CD4-positive, CD25-positive, alpha-beta regulatory T cell (primary cell): ENCODE data around the gene MPV17L2. TPM values are rescaled to one million over a fixed set of nuclear protein-coding genes. Genes with fewer than 3 reads are reported as not detected.
"Not testable (repeated sequence)": the region's sequence is repeated elsewhere in the genome, so short reads cannot be mapped to it uniquely, and the experiment has no call there.

ENCODE experiments used
- ATAC-seq, 2 donors: fragments of 150-1000 bp; cut with Tn5 transposase; one replicate each; pipeline ENCODE4 v1.10.0; 2021; ENCODE audit warnings: low read depth in 2 of 2, moderate number of reproducible peaks in 2 of 2, moderate library complexity in 1 of 2
- DNase-seq, 3 donors: peaks; one replicate each; pipeline versions ENCODE4 v3.0.0 to v3.0.0-alpha.2; 2012 to 2022; ENCODE audit warnings: mixed read lengths in 1 of 3
- H3K27ac ChIP-seq: one replicate; pipeline ENCODE4 v1.7.0; 2013; ENCODE audit warnings: mild to moderate bottlenecking, low read length; ENCODE audit not compliant: insufficient read depth, poor library complexity, severe bottlenecking
- H3K27me3 ChIP-seq: one replicate; pipeline ENCODE4 v1.7.0; 2013; ENCODE audit warnings: low read length; ENCODE audit not compliant: control insufficient read depth, insufficient read depth
- H3K36me3 ChIP-seq: one replicate; pipeline ENCODE4 v1.7.0; 2013; ENCODE audit warnings: mild to moderate bottlenecking, low read length, moderate library complexity; ENCODE audit not compliant: control insufficient read depth, insufficient read depth
- H3K4me1 ChIP-seq: 2 replicates; pipeline ENCODE4 v1.7.0; 2013; ENCODE audit warnings: mild to moderate bottlenecking, low read length; ENCODE audit not compliant: insufficient read depth, control insufficient read depth, poor library complexity, severe bottlenecking
- H3K4me3 ChIP-seq: one replicate; pipeline ENCODE4 v1.7.0; 2013; ENCODE audit warnings: low read depth, mild to moderate bottlenecking, low read length, moderate library complexity
- H3K9me3 ChIP-seq, 2 experiments: 1 replicate in 1 of 2; 2 replicates in 1 of 2; pipeline ENCODE4 v1.7.0; 2013; ENCODE audit warnings: low read length in 2 of 2, mild to moderate bottlenecking in 1 of 2, moderate library complexity in 1 of 2; ENCODE audit not compliant: control insufficient read depth in 2 of 2
- H3K27ac Mint-ChIP-seq, 3 donors: one replicate each; pipeline ENCODE4 v1.8.0; 2020 to 2022; ENCODE audit warnings: mild to moderate bottlenecking in 3 of 3, mixed read lengths in 3 of 3, moderate library complexity in 2 of 3
- H3K27me3 Mint-ChIP-seq: one replicate; pipeline ENCODE4 v1.8.0; 2022; ENCODE audit warnings: mild to moderate bottlenecking, mixed read lengths
- H3K36me3 Mint-ChIP-seq: one replicate; pipeline ENCODE4 v1.8.0; 2020; ENCODE audit warnings: mixed read lengths
- H3K4me1 Mint-ChIP-seq, 4 donors: one replicate each; pipeline ENCODE4 v1.8.0; 2020 to 2022; ENCODE audit warnings: mixed read lengths in 4 of 4, mild to moderate bottlenecking in 1 of 4
- H3K4me3 Mint-ChIP-seq, 4 donors: one replicate each; pipeline ENCODE4 v1.8.0; 2020 to 2022; ENCODE audit warnings: mild to moderate bottlenecking in 4 of 4, mixed read lengths in 4 of 4, moderate library complexity in 3 of 4
- H3K9me3 Mint-ChIP-seq, 7 donors: one replicate each; pipeline ENCODE4 v1.8.0; 2020 to 2022; ENCODE audit warnings: mixed read lengths in 7 of 7, mild to moderate bottlenecking in 3 of 7, moderate library complexity in 2 of 7
- polyA plus RNA-seq, 4 donors: library from polyadenylated mRNA; unstranded; fragments of 300-500 nt; fragmentation: Illumina TruSeq; gene quantifications; one replicate each; pipeline ENCODE4 v1.2.3, GENCODE V29; 2021
- total RNA-seq: library from RNA; stranded (reverse); gene quantifications from one replicate; pipeline ENCODE4 v1.2.3, GENCODE V29; 2022

MPV17L2 gene
- total and polyA plus RNA-seq, 5 donors from 2014 or later = 5.5 to 20.8 (median 12.6) TPM

- Histone ChIP-seq H3K36me3 (no peaks in the 10 kb centered on the region), H3K27ac (no peak overlapping the region), H3K4me3 (no peak overlapping the region), H3K9me3 (no peaks in the 10 kb centered on the region), H3K4me1 (peaks cover 25% of the 10 kb centered on the region), H3K27me3 (no peaks in the 10 kb centered on the region)
- Mint-ChIP-seq H3K4me3 (peak overlapping the region in 1 of 4 donors; percentile 44), H3K9me3 (peaks cover 0 to 3% (median 0%) of the 10 kb centered on the region in 7 donors), H3K36me3 (peaks cover 3% of the 10 kb centered on the region), H3K4me1 (peaks cover 5 to 31% (median 12%) of the 10 kb centered on the region in 4 donors), H3K27ac (peak overlapping the region in 1 of 3 donors; percentile 60), H3K27me3 (peaks cover 6% of the 10 kb centered on the region)
- no peak for DNase-seq
- ATAC-seq = no peak
Observed at GRCh38 chr19:18156841-18157464, 36.1 kb upstream of the MPV17L2 start.

DNA sequence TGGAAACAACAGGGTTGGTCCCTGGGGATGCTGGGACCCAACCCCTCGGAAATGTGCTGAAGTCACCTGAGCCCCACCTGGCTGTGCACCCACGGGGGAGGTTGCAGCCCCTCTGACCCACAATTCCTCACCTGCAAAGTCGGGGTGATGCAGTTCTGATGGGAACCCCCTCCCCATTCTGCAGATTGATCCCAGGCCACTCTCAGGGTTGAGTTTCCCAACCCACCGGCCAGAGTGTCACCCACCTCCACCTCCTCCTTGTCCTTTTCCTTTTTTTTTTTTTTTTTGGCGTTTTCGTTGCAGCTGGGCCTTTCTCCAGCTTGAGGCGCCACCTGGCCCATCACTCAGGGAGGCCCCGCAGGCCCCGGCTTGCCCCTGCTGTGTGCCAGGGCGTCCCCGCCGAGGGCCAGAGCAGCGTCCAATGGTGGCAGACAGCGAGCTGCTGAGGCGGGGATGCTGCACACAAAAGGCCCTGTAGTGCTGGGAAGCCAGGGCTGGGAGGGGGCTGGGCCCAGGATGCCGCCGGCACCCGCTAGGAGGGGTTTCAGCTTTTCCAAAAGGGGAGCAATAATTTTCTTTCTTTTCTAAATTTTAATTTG, 35.5 kb upstream of the MPV17L2 start:
- DNase-seq = no peak
- H3K27ac ChIP-seq = no peak overlapping the region

GRCh38 chr19:18158467-18158866, 34.6 kb upstream of the MPV17L2 start:
- H3K4me3 Mint-ChIP-seq = peak overlapping the region in 1 of 4 donors; percentile 61
- peaks cover 0 to 3% (median 0%) of the 10 kb centered on the region in 7 donors for H3K9me3 Mint-ChIP-seq
- no peaks in the 10 kb centered on the region for H3K27me3 Mint-ChIP-seq
- Histone ChIP-seq H3K27ac (no peak overlapping the region), H3K4me1 (peaks cover 19% of the 10 kb centered on the region), H3K4me3 (no peak overlapping the region), H3K27me3 (no peaks in the 10 kb centered on the region), H3K9me3 (no peaks in the 10 kb centered on the region), H3K36me3 (peaks cover 8% of the 10 kb centered on the region)
- H3K36me3 Mint-ChIP-seq = peaks cover 3% of the 10 kb centered on the region
- no peak overlapping the region for H3K27ac Mint-ChIP-seq
- peaks cover 0 to 23% (median 7%) of the 10 kb centered on the region in 4 donors for H3K4me1 Mint-ChIP-seq
- DNase-seq = no peak
- no peak for ATAC-seq

More for the DNA sequence above, 35.5 kb upstream of the MPV17L2 start:
- Mint-ChIP-seq H3K27ac (no peak overlapping the region), H3K36me3 (peaks cover 3% of the 10 kb centered on the region), H3K9me3 (peaks cover 0 to 3% (median 0%) of the 10 kb centered on the region in 7 donors), H3K4me3 (no peak overlapping the region), H3K27me3 (peaks cover 4% of the 10 kb centered on the region), H3K4me1 (peaks cover 0 to 25% (median 8%) of the 10 kb centered on the region in 4 donors)
- H3K36me3 ChIP-seq = no peaks in the 10 kb centered on the region
- H3K4me1 ChIP-seq = peaks cover 23% of the 10 kb centered on the region
- no peaks in the 10 kb centered on the region for H3K9me3 ChIP-seq
- no peak for ATAC-seq
- no peak overlapping the region for H3K4me3 ChIP-seq
- no peaks in the 10 kb centered on the region for H3K27me3 ChIP-seq

- not testable (repeated sequence) for H3K36me3 ChIP-seq, H3K4me3 ChIP-seq, H3K9me3 ChIP-seq, DNase-seq, H3K36me3 Mint-ChIP-seq, H3K27me3 Mint-ChIP-seq, ATAC-seq, H3K27ac ChIP-seq, H3K27me3 ChIP-seq, H3K9me3 Mint-ChIP-seq
- peaks cover 13% of the 10 kb centered on the region for H3K4me1 ChIP-seq
- H3K4me3 Mint-ChIP-seq = peak overlapping the region in 1 of 4 donors; percentile 61
- peaks cover 0 to 18% (median 4%) of the 10 kb centered on the region in 4 donors for H3K4me1 Mint-ChIP-seq
- H3K27ac Mint-ChIP-seq = peak overlapping the region in 1 of 3 donors; percentile 5
Observed at GRCh38 chr19:18159059-18159616, 33.9 kb upstream of the MPV17L2 start.

GRCh38 chr19:18159810-18160209, 33.2 kb upstream of the MPV17L2 start:
- peak overlapping the region in 2 of 3 donors; percentile 51 to 82 for H3K27ac Mint-ChIP-seq
- DNase-seq (no peak), ATAC-seq (no peak)
- Histone ChIP-seq H3K9me3 (no peaks in the 10 kb centered on the region), H3K27ac (no peak overlapping the region), H3K27me3 (no peaks in the 10 kb centered on the region), H3K36me3 (peaks cover 9% of the 10 kb centered on the region), H3K4me3 (no peak overlapping the region), H3K4me1 (peaks cover 9% of the 10 kb centered on the region)
- peaks cover 0 to 3% (median 0%) of the 10 kb centered on the region in 7 donors for H3K9me3 Mint-ChIP-seq
- H3K27me3 Mint-ChIP-seq = no peaks in the 10 kb centered on the region
- peak overlapping the region in 2 of 4 donors; percentile 15 to 82 for H3K4me3 Mint-ChIP-seq
- peaks cover 0 to 13% (median 0%) of the 10 kb centered on the region in 4 donors for H3K4me1 Mint-ChIP-seq
- peaks cover 3% of the 10 kb centered on the region for H3K36me3 Mint-ChIP-seq

DNA sequence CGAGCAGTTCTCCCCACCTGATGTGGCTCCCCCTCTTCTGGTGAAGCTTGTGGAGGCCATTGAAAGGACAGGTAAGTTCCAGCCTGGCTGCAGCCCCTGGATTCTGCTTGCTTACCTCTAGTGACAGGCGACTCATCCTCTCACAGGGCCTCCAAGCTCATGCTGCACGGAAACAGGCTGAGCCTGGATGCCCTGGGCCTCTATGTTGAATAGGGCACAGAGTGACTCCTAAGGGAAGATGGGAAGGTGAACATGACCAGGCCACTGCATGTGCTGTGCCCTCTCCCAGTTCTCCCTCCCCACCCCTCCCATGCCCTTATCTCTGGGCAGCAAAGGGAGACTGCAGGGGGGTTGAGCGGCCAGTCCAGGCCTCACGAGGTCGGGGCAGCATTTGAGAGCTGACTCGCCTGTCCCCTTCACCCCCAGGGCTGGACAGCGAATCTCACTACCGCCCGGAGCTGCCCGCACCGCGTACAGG, 32.5 kb upstream of the MPV17L2 start:
- H3K27me3 Mint-ChIP-seq = no peaks in the 10 kb centered on the region
- H3K4me3 Mint-ChIP-seq = peak overlapping the region; percentile 64 to 82 (median 74)
- ATAC-seq (no peak), DNase-seq (no peak)
- H3K9me3 Mint-ChIP-seq = peaks cover 0 to 2% (median 0%) of the 10 kb centered on the region in 7 donors
- Histone ChIP-seq H3K27ac (peak overlapping the region; percentile 23), H3K4me3 (no peak overlapping the region), H3K9me3 (no peaks in the 10 kb centered on the region), H3K36me3 (peaks cover 9% of the 10 kb centered on the region), H3K4me1 (peaks cover 9% of the 10 kb centered on the region), H3K27me3 (no peaks in the 10 kb centered on the region)
- H3K4me1 Mint-ChIP-seq = peaks cover 0 to 13% (median 0%) of the 10 kb centered on the region in 4 donors
- H3K36me3 Mint-ChIP-seq = peaks cover 3% of the 10 kb centered on the region
- H3K27ac Mint-ChIP-seq = peak overlapping the region in 2 of 3 donors; percentile 51 to 82

DNA sequence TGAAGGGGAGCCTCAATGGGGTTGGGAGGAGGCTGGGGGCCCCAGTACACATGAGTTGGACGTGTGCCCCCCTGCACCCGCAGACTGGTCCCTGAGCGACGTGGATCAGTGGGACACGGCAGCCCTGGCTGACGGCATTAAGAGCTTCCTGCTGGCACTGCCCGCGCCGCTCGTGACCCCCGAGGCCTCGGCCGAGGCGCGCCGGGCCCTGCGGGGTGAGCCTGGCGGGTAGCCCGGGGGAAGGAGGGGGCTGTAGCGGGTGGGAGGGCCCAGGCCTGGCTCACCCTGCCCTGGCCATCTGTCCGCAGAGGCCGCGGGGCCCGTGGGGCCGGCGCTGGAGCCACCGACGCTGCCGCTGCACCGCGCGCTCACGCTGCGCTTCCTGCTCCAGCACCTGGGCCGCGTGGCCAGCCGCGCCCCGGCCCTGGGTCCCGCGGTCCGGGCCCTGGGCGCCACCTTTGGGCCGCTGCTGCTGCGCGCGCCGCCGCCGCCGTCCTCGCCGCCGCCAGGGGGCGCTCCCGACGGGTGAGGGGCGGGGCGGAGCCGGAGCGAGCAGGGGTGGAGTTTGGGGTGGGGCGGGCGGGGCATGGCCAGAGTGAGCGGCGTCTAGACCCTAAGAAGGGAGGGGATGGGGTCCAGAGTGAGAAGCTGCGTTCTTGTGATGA, 31.9 kb upstream of the MPV17L2 start:
- Histone ChIP-seq H3K27ac (peak overlapping the region; percentile 23), H3K4me3 (peak overlapping the region; percentile 41), H3K9me3 (no peaks in the 10 kb centered on the region), H3K27me3 (no peaks in the 10 kb centered on the region), H3K4me1 (peaks cover 9% of the 10 kb centered on the region), H3K36me3 (peaks cover 9% of the 10 kb centered on the region)
- Mint-ChIP-seq H3K9me3 (peaks cover 0 to 2% (median 0%) of the 10 kb centered on the region in 7 donors), H3K4me1 (peaks cover 0 to 13% (median 0%) of the 10 kb centered on the region in 4 donors), H3K36me3 (peaks cover 9% of the 10 kb centered on the region), H3K27ac (no peak overlapping the region), H3K27me3 (no peaks in the 10 kb centered on the region), H3K4me3 (peak overlapping the region; percentile 64 to 82 (median 74))
- ATAC-seq (peak; percentile 93 to 94), DNase-seq (peak; percentile 75 to 82 (median 76))
